HG03521 (cell line): Measurements from ENCODE around the gene PARP1.
"Not testable (repeated sequence)": the region's sequence is repeated elsewhere in the genome, so short reads cannot be mapped to it uniquely, and the experiment has no call there.

Experiments
- ATAC-seq: cut with Tn5 transposase; IDR thresholded peaks from one replicate; pipeline ENCODE4 v1.9.1; 2021; ENCODE audit warnings: mild to moderate bottlenecking, moderate library complexity; ENCODE audit not compliant: unreplicated experiment

Gene PARP1

DNA sequence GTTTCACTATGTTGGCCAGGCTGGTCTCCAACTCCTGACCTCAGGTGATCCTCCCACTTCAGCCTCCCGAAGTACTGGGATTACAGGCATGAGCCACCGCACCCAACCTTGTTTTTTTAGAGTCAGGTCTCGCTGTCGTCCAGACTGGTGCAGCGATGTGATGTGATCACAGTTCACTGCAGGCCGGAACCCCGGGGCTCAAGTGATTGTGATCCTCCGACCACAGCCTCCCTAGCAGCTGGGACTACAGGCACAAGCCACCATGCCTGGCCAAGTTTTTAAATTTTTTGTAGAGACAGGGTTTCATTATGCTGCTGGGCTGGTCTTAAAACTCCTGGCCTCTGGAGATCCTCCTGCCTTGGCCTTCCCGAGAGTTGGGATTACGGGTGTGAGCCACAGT lies 52.9 kb downstream of the PARP1 start:
- ATAC-seq = no peak

DNA sequence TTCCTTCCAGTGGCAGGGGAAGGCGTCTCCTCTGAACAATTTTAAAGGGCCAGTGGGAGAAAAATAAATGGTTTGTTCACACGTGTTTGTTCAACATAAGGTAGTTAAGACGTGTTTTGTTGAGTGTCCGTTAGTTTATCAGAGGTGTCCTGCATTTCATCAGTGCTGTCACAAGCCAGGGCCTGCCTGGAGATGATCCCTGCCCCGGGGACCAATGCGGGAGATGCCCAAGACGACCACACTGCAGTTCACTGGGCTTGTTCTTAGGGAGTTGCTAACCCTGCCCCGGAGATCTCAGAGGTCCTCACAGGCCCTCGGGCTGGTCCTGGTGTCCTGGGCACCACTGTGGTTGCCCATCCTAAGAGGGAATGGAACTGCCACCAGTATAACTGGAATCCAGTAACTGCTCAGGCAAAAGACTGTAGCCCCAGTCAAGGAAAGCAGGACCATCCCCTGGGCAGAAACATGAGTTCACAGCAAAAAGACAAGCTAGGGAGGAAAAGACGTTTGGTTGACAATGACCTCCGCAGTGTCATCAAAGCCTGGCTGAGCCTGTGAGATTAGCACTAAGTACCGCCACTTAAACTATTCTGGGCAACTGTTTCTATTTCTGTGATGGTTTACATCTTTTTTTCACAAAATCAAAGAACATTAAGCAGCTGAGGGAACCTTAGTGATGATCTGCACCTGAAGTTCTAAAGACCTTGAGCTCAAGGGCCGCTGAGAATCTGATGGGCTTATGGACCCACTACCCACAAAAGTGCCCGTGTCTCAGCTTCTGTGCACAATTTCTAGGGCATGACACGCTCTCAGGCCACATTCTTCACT lies 54.0 kb downstream of the PARP1 start:
- no peak for ATAC-seq

DNA sequence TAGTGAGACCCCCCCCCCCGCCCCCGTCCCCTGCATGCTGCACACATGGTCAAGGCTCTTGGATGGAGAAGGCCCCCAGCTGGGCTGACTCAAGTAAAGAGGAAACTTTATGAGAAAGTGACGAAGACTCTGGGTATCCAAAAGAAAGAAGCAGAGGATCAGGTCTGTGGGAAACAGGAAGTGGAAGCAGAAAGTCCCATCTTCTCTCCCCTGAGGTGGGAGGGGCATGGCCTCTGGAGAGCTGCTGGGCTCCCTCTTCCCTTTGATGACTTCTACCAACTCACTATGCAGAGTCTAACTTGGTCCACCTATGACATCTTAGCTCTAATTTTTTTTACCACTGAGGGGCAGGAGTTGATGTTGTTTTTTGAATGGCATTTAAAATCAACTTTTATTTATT lies 56.2 kb downstream of the PARP1 start:
- ATAC-seq = no peak

DNA sequence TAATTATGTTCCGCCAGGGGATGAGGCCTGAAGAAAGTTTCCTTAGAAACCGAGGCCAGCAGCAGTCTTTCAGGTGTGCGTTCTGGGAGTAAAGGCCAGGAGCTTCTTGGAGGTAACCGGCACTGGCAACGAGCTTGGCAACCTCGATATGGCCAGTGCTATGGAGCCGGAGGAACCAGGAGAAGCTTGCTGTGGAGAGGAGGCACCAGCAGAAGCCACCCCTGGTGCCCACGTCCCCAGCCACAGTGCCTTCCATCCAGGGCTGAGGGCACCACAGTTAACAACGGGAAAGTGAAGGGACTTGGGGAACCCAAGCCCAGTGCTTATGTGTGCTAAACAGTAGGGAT lies 57.4 kb downstream of the PARP1 start:
- no peak for ATAC-seq

DNA sequence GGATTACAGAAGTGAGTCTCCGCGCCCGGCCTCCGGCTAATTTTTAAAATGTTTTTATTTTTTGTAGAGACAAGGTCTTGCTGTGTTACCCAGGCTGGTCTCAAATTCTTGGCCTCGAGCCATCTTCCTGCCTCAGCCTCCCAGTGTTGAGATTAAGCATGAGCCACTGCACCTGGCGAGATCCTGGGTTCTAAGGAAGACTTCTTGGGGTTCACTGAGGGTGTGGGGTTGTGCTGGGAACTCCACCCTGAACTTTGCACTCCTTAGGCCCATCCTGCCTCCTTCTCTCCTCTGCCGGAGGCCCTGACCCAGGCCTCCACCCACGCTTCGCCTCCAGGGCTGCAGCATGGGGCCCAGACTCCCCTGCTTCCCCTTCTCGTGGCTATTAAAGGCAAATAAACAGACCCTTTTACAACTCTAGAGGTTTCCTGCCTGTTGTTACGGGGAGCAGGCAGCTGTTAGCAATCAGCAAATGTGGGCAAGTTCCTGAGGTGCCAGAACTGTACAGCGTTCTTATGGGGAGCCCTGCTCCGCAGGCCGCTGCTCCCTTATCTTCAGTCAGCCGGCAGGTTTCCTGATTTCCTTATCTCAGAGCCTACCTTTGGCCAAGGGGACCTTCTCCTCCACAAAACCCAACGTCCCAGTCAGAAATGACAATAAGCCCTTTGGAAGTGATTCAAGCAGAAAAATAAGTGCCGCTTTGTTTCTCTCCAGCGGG lies 57.9 kb downstream of the PARP1 start:
- ATAC-seq = no peak

GRCh38 chr1:226349081-226349480 lies 58.8 kb downstream of the PARP1 start:
- ATAC-seq = no peak

- no peak for ATAC-seq
Observed at GRCh38 chr1:226344441-226345259, 63.2 kb downstream of the PARP1 start.

DNA sequence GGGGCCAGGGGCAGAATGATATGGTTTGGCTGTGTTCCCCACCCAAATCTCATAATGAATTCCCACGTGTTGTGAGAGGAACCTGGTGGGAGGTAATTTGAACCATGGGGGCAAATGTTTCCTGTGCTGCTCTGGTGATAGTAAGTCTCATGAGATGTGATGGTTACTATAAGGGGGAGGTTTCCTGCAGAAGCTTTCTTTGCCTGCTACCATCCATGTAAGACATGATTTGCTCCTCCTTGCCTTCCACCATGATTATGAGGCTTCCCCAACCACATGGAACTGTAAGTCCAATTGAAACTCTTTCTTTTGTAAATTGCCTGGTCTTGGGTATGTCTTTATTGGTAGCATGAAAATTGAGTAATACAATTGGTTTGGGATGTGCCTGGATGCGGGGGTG lies 65.2 kb downstream of the PARP1 start:
- ATAC-seq = no peak

- ATAC-seq = not testable (repeated sequence)
Observed at GRCh38 chr1:226340111-226340510, 67.8 kb downstream of the PARP1 start.

GRCh38 chr1:226337276-226337875 lies 70.5 kb downstream of the PARP1 start:
- no peak for ATAC-seq

GRCh38 chr1:226335661-226336060 lies 72.2 kb downstream of the PARP1 start:
- ATAC-seq = no peak

DNA sequence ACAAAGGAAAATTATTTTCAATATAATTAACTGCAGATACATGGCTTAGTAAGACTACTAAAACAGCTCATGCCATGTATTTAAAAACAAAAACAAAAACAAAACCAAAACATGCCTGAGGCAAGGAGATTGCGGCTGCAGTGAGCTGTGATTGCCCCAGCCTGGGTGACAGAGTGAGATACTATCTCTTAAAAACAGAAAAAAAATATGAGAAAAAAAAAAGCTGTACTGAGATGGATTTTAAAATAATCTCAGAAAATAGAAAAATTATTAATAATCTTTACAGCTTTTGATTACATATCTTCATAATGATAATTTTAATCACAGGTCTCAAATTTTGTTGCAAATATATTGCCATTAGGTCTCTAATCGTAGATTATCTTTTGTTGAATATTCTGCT lies 74.9 kb downstream of the PARP1 start:
- no peak for ATAC-seq

DNA sequence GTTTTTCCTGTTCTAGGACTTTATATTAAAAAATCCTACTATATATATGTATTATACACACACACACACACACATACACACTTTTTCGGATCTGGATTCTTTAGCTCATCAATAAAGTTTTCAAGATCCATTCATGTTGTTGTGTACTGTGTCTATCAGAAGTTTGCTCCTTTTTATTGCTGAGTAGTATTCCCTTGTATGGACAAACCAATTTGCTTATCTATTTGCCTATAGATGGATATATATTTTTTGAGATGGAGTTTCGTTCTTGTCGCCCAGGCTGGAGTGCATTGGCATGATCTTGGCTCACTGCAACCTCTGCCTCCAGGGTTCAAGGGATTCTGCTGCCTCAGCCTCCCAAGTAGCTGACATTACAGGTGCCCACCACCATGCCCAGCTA lies 78.7 kb downstream of the PARP1 start:
- ATAC-seq = no peak

- no peak for ATAC-seq
Observed at GRCh38 chr1:226327761-226328162, 80.1 kb downstream of the PARP1 start.

DNA sequence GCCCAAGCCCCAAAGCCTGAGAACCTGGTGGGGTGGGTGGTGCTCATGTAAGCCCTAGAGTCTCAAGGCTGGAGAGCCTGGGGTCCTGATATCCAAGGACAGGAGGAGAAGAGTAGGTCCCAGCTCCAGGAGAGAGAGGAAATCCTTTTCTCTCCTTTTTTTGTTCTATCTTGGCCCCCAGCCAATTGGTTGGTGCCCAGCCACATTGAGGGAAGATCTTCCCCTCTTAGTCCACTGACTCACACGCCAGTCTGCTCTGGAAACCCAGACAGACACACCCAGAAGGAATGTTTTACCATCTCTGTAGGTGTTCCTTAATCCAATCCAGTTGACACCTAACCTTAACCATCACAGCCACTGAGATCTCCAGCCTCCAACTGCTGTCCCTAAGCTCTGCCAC lies 82.7 kb downstream of the PARP1 start:
- no peak for ATAC-seq

DNA sequence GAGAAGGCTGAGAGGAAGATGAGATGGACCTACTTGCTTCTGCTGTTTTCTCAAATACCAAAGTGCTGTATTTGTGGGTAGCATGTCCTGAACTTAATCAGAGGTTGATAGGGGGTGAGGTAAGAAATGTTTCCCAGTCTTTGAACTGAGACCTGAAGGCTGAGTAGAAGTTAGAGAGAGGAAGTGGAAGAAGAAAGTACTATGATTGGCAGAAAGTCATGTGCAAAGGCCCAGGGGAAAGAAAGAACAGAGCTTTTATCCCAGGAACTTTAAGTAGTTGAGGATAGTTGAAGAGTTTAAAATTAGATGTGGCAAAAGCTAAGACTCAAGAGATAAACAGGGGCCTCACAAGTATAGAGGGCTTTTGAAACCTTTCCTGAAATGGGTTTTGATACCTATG lies 83.4 kb downstream of the PARP1 start:
- ATAC-seq = no peak

DNA sequence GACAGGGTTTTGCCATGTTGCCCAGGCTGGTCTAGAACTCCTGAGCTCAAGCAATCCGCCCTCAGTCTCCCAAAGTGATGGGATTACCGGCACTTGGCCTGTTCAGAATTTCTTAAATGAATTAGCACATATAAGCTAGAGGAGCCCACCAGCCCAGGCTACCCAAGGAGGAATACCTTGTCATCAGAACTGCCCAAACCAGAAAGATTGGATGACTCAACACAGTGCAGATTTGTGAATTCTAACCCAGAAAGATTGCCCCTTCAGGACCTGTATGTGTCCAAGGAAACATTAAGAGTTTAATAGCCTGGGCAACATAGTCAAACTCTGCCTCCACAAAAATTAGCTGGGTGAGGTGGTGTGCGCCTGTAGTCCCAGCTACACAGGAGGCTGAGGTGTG lies 84.9 kb downstream of the PARP1 start:
- no peak for ATAC-seq

DNA sequence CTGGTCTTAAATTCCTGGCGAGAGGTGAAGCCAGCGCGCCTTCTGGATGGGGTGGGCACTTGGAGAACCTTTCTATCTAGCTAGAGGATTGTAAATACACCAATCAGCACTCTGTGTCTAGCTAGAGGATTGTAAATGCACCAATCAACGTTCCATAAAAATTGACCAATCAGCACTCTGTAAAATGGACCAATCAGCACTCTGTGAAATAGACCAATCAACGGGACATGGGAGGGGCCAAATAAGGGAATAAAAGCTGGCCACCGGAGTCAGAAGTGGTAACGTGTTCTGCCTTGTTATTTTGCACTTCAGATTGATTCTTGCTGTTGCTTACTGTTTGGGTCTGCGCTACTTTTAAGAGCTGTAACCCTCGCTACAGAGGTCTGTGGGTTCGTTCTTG lies 87.0 kb downstream of the PARP1 start:
- no peak for ATAC-seq

DNA sequence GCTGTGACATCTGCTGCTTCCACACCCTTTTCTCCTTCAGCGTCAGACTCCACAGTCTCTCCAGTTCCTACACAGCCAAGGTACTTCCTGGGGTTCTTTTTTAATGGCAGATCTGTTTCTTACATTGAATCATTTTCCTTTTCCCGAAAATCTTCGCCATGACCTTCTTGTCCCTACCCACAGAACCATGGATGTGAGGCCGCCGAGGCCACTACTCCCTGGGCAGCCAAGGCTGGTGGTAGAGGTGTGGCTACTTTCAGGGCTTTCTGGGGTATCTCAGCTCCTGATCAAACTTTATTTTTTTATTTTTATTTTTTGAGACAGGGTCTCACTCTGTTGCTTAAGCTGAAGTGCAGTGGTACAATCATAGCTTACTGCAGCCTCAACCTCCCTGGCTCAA lies 89.4 kb downstream of the PARP1 start:
- no peak for ATAC-seq

GRCh38 chr1:226314055-226314454 lies 93.8 kb downstream of the PARP1 start:
- no peak for ATAC-seq

GRCh38 chr1:226312065-226312464 lies 95.8 kb downstream of the PARP1 start:
- no peak for ATAC-seq
